Measurements from ENCODE around the gene ASPG.

The ASPG gene

GRCh38 chr14:104096318-104096717, 10.8 kb downstream of the ASPG start:
- Histone ChIP-seq H3K27me3 (ENCODE audit: low read depth, low read length) (no peaks in the 10 kb centered on the region), H3K36me3 (ENCODE audit: control insufficient read depth in 1 of 2, insufficient read depth in 2 of 2, low read length in 2 of 2) (no peaks in the 10 kb centered on the region), H3K4me1 (ENCODE audit: control insufficient read depth in 1 of 2, insufficient read depth in 2 of 2, low read length in 2 of 2) (no peaks in the 10 kb centered on the region), H3K4me3 (ENCODE audit: low read depth in 1 of 2, low read length in 2 of 2) (no peak overlapping the region), H3K9me3 (ENCODE audit: control insufficient read depth in 1 of 2, low read length in 2 of 2) (no peaks in the 10 kb centered on the region), H3K27ac (ENCODE audit: low read length) (no peak overlapping the region)

DNA sequence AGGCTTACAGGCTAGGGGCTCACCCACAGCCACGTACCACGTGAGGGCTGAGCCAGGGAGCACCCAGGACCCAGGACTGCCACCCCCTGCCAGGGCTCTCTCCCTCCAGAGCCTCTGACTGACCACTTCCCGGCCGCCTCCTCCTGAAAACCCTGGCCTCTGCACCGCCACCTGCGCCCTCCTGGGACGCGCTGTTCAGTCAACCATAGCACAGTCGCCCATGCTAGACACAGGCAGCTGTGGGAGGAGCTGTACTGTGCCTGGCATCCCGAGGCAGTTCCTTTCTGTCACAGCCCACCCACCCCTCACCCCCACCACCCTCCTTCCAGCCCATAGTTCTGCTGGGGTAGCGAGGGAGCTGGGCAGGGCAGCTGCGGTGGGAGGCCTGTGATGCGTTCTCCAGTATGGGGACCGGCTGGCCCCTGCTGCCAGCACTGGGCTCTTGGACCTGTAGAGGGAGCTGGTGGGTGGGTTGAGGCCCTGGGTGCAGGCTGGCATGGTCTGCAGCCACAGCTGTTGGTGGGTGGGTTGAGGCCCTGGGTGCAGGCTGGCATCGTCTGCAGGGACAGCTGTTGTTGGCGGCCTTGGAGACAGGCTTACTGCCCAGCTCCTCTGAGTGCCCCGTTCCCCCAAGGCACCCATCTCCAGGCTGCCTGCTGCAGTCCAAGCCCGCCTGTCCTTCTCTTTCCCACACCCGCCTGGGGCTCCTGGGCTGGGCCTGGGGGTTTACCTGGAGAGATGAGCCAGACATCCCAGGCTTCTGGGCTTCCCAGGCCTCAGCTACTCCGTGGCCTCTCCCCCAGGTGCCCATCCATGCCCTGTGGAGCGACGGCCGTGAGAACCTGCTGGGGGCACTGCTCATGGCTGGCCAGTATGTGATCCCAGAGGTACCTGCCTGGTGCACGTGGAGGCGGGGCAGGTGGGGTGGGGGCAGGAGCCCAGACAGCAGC, 11.5 kb downstream of the ASPG start:
- H3K4me3 ChIP-seq (ENCODE audit: low read depth in 1 of 2, low read length in 2 of 2), result no peak overlapping the region
- no peaks in the 10 kb centered on the region for H3K36me3 ChIP-seq (ENCODE audit: control insufficient read depth in 1 of 2, insufficient read depth in 2 of 2, low read length in 2 of 2)
- no peaks in the 10 kb centered on the region for H3K4me1 ChIP-seq (ENCODE audit: control insufficient read depth in 1 of 2, insufficient read depth in 2 of 2, low read length in 2 of 2)
- H3K27ac ChIP-seq (ENCODE audit: low read length), result no peak overlapping the region
- H3K9me3 ChIP-seq (ENCODE audit: control insufficient read depth in 1 of 2, low read length in 2 of 2), result no peaks in the 10 kb centered on the region
- H3K27me3 ChIP-seq (ENCODE audit: low read depth, low read length), result no peaks in the 10 kb centered on the region

DNA sequence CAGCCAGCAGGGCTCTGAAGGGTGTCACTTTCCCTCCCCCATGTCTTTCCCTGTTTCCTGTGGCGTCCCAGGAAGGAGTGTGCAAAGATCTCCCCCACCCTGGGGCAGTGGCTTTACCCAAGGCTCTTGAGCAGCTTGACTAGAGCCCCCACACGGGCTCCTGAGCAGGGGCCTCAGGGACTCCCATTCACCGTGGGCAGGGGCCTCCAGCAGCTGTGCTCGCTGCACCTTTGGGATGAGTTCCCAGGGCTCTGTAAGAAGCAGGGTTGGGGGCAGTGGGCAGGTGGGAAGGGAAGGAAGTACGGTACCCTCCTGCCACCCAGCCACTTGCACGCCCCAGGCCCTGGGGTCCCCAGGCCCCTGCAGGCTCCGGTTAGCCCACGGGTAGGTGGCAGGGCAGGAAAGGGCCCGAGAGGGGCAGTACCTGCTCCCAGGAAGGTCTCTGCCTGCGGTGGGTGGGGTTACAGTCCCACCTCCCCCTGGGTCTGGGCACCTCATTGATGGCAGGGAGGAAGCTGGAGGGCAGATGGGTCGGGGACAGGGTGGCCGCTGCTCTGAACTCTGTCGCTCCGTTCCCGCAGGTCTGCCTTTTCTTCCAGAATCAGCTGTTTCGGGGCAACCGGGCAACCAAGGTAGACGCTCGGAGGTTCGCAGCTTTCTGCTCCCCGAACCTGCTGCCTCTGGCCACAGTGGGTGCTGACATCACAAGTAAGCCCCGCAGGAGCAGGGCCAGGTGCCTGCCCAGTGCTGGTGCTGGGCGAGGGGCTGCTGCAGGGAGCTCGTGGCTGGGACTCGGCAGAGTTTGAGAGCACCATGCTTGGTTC, 13.0 kb downstream of the ASPG start:
- Histone ChIP-seq H3K4me3 (ENCODE audit: low read depth in 1 of 2, low read length in 2 of 2) (no peak overlapping the region), H3K27me3 (ENCODE audit: low read depth, low read length) (no peaks in the 10 kb centered on the region), H3K9me3 (ENCODE audit: control insufficient read depth in 1 of 2, low read length in 2 of 2) (no peaks in the 10 kb centered on the region), H3K36me3 (ENCODE audit: control insufficient read depth in 1 of 2, insufficient read depth in 2 of 2, low read length in 2 of 2) (no peaks in the 10 kb centered on the region), H3K4me1 (ENCODE audit: control insufficient read depth in 1 of 2, insufficient read depth in 2 of 2, low read length in 2 of 2) (no peaks in the 10 kb centered on the region), H3K27ac (ENCODE audit: low read length) (no peak overlapping the region)

- H3K4me3 ChIP-seq (ENCODE audit: low read depth in 1 of 2, low read length in 2 of 2), result no peak overlapping the region
- no peaks in the 10 kb centered on the region for H3K9me3 ChIP-seq (ENCODE audit: control insufficient read depth in 1 of 2, low read length in 2 of 2)
- H3K27ac ChIP-seq (ENCODE audit: low read length), result no peak overlapping the region
- H3K4me1 ChIP-seq (ENCODE audit: control insufficient read depth in 1 of 2, insufficient read depth in 2 of 2, low read length in 2 of 2), result no peaks in the 10 kb centered on the region
- no peaks in the 10 kb centered on the region for H3K36me3 ChIP-seq (ENCODE audit: control insufficient read depth in 1 of 2, insufficient read depth in 2 of 2, low read length in 2 of 2)
- no peaks in the 10 kb centered on the region for H3K27me3 ChIP-seq (ENCODE audit: low read depth, low read length)
These were observed 13.9 kb downstream of the ASPG start for GRCh38 chr14:104099096-104100041.

DNA sequence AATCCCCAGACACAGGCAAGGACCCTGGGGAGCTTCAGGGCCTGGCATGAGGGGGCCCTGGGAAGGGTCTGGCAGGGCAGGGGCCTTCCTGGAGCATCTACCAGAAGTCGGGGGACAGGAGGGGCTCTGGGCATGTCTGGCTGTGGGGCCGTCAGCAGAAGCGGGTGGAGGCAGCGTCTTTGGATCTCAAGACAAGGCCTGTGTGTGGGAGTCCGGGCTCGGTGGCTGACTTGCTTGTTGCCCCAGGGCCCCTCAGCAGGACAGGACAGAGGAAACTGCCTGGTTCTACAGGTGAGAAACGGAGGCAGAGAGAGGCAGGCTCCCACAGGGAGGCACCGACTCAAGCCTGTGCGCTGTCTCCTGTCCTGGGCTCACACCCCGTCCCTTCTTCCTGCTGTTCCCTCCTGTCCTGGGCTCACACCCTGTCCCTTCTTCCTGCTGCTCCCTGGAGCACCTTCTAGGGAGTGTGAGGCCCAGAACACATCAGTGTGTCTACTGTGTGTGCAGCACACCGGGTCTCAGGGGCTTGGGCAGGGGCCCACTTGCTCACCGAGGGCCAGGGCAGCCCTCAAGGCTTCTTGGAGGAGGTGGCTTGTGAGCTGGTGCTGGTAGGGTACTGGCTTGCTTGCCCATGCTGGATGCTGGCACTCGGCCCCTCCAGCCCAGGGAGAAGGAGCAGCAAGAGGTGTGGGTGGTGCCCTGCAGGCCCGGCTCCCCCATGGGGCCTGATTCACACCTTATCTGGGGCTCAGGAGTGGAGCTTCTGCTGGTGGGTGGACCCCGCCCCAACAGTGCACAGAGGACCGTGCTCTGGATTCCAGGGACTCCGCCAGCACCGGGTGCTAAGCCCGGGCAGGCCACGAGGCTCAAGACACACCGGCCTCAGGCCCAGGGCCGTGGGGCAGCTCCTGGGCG, 14.9 kb downstream of the ASPG start:
- Histone ChIP-seq H3K27me3 (ENCODE audit: low read depth, low read length) (no peaks in the 10 kb centered on the region), H3K4me3 (ENCODE audit: low read depth in 1 of 2, low read length in 2 of 2) (no peak overlapping the region), H3K4me1 (ENCODE audit: control insufficient read depth in 1 of 2, insufficient read depth in 2 of 2, low read length in 2 of 2) (no peaks in the 10 kb centered on the region), H3K9me3 (ENCODE audit: control insufficient read depth in 1 of 2, low read length in 2 of 2) (no peaks in the 10 kb centered on the region), H3K27ac (ENCODE audit: low read length) (no peak overlapping the region), H3K36me3 (ENCODE audit: control insufficient read depth in 1 of 2, insufficient read depth in 2 of 2, low read length in 2 of 2) (no peaks in the 10 kb centered on the region)

DNA sequence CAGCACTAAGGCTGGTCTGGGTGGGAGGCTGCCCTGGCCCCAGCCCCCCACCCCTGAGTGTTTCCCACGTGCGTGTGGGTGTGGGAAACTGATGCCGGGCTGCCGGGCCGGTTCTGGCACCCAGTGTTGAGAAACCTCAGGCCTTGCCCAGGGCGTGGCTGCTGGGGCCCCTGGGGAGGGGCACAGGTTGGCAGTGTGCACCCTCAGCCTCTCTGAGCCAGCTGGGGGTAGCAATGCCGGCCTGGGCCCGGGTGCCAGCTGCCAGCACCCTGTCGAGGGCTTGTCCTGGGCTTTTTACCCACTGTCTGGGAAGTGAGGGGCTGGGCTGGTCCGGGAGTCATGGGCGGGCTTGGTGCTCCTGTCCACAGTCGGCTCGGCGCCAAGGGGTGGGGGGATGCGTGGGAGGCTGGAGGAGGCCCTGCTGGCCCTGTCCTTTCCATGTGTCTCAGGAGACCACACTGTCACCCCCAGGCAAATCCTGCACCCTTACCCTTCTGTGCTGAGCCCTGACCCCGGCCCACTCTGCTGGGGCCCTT, 15.7 kb downstream of the ASPG start:
- H3K4me1 ChIP-seq (ENCODE audit: control insufficient read depth in 1 of 2, insufficient read depth in 2 of 2, low read length in 2 of 2), result no peaks in the 10 kb centered on the region
- H3K4me3 ChIP-seq (ENCODE audit: low read depth in 1 of 2, low read length in 2 of 2), result no peak overlapping the region
- H3K27ac ChIP-seq (ENCODE audit: low read length), result no peak overlapping the region
- no peaks in the 10 kb centered on the region for H3K36me3 ChIP-seq (ENCODE audit: control insufficient read depth in 1 of 2, insufficient read depth in 2 of 2, low read length in 2 of 2)
- H3K9me3 ChIP-seq (ENCODE audit: control insufficient read depth in 1 of 2, low read length in 2 of 2), result no peaks in the 10 kb centered on the region
- H3K27me3 ChIP-seq (ENCODE audit: low read depth, low read length), result no peaks in the 10 kb centered on the region

DNA sequence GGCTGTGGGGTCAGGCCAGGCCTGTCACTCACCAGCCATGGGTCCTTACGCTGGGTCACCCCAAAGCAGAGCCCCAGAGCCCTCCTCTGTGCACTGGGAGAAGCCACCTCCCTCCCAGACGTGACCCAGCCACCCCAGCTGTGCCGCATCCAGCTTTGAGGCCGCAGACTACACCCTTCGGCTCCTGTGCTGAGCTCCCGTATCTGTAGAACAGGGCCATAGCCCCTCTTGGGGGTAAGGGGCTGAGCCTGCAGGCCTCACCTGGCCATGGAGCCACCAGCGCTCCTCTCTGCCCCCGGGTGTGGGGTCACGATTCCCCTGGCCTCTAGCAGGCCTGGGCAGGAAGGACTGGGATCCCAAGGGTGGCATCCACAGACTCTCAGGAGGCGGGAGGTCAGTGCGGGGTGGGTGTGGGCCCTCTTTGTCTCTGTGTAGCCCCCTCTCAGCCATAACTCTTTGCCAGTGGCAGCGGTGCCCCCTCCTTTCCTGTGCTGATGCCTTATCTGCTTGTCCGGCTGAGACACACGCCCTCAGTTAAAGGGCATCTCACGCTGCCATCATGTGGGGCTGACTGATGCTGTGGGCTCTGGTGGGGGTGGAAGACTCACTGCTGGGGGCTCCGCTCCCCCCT, 16.3 kb downstream of the ASPG start:
- Histone ChIP-seq H3K4me3 (ENCODE audit: low read depth in 1 of 2, low read length in 2 of 2) (no peak overlapping the region), H3K4me1 (ENCODE audit: control insufficient read depth in 1 of 2, insufficient read depth in 2 of 2, low read length in 2 of 2) (no peaks in the 10 kb centered on the region), H3K27ac (ENCODE audit: low read length) (no peak overlapping the region)

DNA sequence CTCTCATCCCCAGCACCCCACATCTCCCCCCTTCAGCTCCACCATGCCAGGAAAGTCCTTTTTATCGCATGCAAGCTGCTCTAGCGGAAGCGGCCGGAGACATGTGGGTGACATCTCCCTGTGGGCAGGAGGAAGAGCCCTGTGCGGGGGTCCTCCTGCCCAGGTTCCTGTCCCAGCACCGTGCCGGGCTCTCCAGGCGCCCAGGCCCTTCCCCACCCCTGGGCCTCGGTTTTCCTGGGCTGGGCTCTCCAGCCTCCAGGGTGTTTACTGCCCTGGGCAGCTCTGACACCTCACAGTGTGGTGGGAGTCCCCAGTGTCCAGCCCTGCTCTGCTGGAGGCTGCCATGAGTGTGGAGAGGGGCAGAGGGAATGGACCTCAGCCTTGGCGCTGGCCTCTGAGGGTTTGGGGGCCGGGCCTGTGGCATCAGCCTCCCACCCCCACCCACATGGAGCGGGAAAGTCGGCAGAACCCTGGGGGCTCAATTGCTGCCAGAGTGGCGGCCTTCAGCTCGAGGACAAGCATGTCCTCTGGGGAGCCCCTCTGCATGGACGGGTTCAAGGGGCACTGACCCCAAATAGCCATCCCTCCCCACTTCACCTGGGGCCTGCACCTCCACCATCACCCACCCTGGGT, 16.9 kb downstream of the ASPG start:
- H3K27ac ChIP-seq (ENCODE audit: low read length), result no peak overlapping the region
- no peaks in the 10 kb centered on the region for H3K4me1 ChIP-seq (ENCODE audit: control insufficient read depth in 1 of 2, insufficient read depth in 2 of 2, low read length in 2 of 2)

More for the DNA sequence above, 16.3 kb downstream of the ASPG start:
- Histone ChIP-seq H3K36me3 (ENCODE audit: control insufficient read depth in 1 of 2, insufficient read depth in 2 of 2, low read length in 2 of 2) (no peaks in the 10 kb centered on the region), H3K9me3 (ENCODE audit: control insufficient read depth in 1 of 2, low read length in 2 of 2) (no peaks in the 10 kb centered on the region), H3K27me3 (ENCODE audit: low read depth, low read length) (no peaks in the 10 kb centered on the region)

GRCh38 chr14:104103061-104103445, 17.6 kb downstream of the ASPG start:
- Histone ChIP-seq H3K36me3 (ENCODE audit: control insufficient read depth in 1 of 2, insufficient read depth in 2 of 2, low read length in 2 of 2) (no peaks in the 10 kb centered on the region), H3K27ac (ENCODE audit: low read length) (no peak overlapping the region), H3K4me3 (ENCODE audit: low read depth in 1 of 2, low read length in 2 of 2) (no peak overlapping the region), H3K27me3 (ENCODE audit: low read depth, low read length) (no peaks in the 10 kb centered on the region), H3K9me3 (ENCODE audit: control insufficient read depth in 1 of 2, low read length in 2 of 2) (no peaks in the 10 kb centered on the region), H3K4me1 (ENCODE audit: control insufficient read depth in 1 of 2, insufficient read depth in 2 of 2, low read length in 2 of 2) (no peaks in the 10 kb centered on the region)

More for the DNA sequence above, 16.9 kb downstream of the ASPG start:
- H3K4me3 ChIP-seq (ENCODE audit: low read depth in 1 of 2, low read length in 2 of 2), result no peak overlapping the region
- H3K27me3 ChIP-seq (ENCODE audit: low read depth, low read length), result no peaks in the 10 kb centered on the region
- no peaks in the 10 kb centered on the region for H3K36me3 ChIP-seq (ENCODE audit: control insufficient read depth in 1 of 2, insufficient read depth in 2 of 2, low read length in 2 of 2)
- no peaks in the 10 kb centered on the region for H3K9me3 ChIP-seq (ENCODE audit: control insufficient read depth in 1 of 2, low read length in 2 of 2)
